ENCODE measurements around the gene GSTO2. TPM values are rescaled to one million over a fixed set of nuclear protein-coding genes. Genes with fewer than 3 reads are reported as not detected.

Gene GSTO2
- total RNA-seq, 1 donor from 2014 or later: 0.58 TPM

- DNase-seq (ENCODE audit: low read depth, low spot score): no peak
- H3K27ac Mint-ChIP-seq (ENCODE audit: unreplicated experiment): no peak overlapping the region
Observed at GRCh38 chr10:104344219-104344618, 75.2 kb downstream of the GSTO2 start.

DNA sequence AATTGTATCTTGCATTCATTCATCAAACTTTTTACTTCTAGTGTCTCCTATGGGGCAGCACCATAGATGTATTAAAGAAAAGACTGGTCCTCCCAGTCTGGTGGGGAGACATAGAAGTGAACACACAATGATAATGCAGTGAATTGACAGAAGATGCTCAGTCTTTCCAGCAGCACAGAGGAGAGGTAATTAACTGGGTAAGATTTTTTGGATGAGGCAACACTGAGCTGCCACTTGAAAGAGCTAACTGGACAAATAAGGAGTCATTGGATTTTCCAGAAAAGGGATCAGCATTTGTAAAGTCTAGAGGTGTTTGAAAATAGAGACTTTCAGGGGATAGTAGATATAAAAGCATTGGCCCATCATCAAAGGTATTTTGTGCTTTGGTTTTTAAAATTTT lies 76.5 kb downstream of the GSTO2 start:
- TF ChIP-seq, protein P1, sequence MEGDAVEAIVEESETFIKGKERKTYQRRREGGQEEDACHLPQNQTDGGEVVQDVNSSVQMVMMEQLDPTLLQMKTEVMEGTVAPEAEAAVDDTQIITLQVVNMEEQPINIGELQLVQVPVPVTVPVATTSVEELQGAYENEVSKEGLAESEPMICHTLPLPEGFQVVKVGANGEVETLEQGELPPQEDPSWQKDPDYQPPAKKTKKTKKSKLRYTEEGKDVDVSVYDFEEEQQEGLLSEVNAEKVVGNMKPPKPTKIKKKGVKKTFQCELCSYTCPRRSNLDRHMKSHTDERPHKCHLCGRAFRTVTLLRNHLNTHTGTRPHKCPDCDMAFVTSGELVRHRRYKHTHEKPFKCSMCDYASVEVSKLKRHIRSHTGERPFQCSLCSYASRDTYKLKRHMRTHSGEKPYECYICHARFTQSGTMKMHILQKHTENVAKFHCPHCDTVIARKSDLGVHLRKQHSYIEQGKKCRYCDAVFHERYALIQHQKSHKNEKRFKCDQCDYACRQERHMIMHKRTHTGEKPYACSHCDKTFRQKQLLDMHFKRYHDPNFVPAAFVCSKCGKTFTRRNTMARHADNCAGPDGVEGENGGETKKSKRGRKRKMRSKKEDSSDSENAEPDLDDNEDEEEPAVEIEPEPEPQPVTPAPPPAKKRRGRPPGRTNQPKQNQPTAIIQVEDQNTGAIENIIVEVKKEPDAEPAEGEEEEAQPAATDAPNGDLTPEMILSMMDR (conservative IDR thresholded peaks at IDR 0.05): no peak
- Mint-ChIP-seq H3K9me3 (no peaks in the 10 kb centered on the region), H3K36me3 (ENCODE audit: low read depth) (no peaks in the 10 kb centered on the region), H3K27ac (ENCODE audit: unreplicated experiment) (no peak overlapping the region), H3K27me3 (ENCODE audit: low read depth) (peaks cover 30% of the 10 kb centered on the region), H3K4me1 (no peaks in the 10 kb centered on the region), H3K4me3 (no peak overlapping the region)
- DNase-seq (ENCODE audit: low read depth, low spot score): no peak

More at GRCh38 chr10:104344219-104344618, 75.2 kb downstream of the GSTO2 start:
- peaks cover 43% of the 10 kb centered on the region for H3K27me3 Mint-ChIP-seq (ENCODE audit: low read depth)
- TF ChIP-seq, protein P1 (conservative IDR thresholded peaks at IDR 0.05): no peak
- peaks cover 12% of the 10 kb centered on the region for H3K4me1 Mint-ChIP-seq
- no peaks in the 10 kb centered on the region for H3K9me3 Mint-ChIP-seq
- no peaks in the 10 kb centered on the region for H3K36me3 Mint-ChIP-seq (ENCODE audit: low read depth)
- no peak overlapping the region for H3K4me3 Mint-ChIP-seq

- Mint-ChIP-seq H3K27me3 (ENCODE audit: low read depth) (peaks cover 30% of the 10 kb centered on the region), H3K4me3 (no peak overlapping the region), H3K36me3 (ENCODE audit: low read depth) (no peaks in the 10 kb centered on the region), H3K9me3 (no peaks in the 10 kb centered on the region), H3K4me1 (no peaks in the 10 kb centered on the region), H3K27ac (ENCODE audit: unreplicated experiment) (no peak overlapping the region)
- TF ChIP-seq, protein P1 (conservative IDR thresholded peaks at IDR 0.05): no peak
- DNase-seq (ENCODE audit: low read depth, low spot score): no peak
Observed at GRCh38 chr10:104345941-104346340, 77.0 kb downstream of the GSTO2 start.

GRCh38 chr10:104347295-104348045 lies 78.5 kb downstream of the GSTO2 start:
- Mint-ChIP-seq H3K27me3 (ENCODE audit: low read depth) (peaks cover 36% of the 10 kb centered on the region), H3K9me3 (no peaks in the 10 kb centered on the region), H3K27ac (ENCODE audit: unreplicated experiment) (no peak overlapping the region), H3K4me3 (no peak overlapping the region), H3K4me1 (no peaks in the 10 kb centered on the region), H3K36me3 (ENCODE audit: low read depth) (no peaks in the 10 kb centered on the region)
- TF ChIP-seq, protein P1 (conservative IDR thresholded peaks at IDR 0.05): no peak
- no peak for DNase-seq (ENCODE audit: low read depth, low spot score)

DNA sequence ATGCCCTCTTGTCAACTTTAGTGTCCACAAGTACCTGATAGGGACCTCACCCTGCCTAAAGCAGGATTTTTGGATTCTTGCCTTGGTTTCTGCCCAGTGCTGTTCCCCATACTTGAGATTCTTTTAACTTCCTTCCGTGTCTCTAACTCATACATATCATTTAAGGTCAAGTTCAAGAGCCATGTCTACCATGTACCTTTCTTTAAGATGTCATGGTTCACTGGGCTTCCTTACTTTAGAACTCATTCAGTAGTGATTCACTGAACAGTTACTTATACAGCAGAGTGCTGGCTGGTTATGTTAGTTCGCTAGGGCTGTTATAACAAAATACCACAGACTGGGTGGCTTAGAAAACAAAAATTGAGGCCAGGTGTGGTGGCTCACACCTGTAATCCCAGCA lies 79.6 kb downstream of the GSTO2 start:
- DNase-seq (ENCODE audit: low read depth, low spot score): no peak
- H3K27ac Mint-ChIP-seq (ENCODE audit: unreplicated experiment): no peak overlapping the region
- TF ChIP-seq, protein P1 (conservative IDR thresholded peaks at IDR 0.05): no peak
- no peaks in the 10 kb centered on the region for H3K4me1 Mint-ChIP-seq
- H3K4me3 Mint-ChIP-seq: no peak overlapping the region
- H3K9me3 Mint-ChIP-seq: no peaks in the 10 kb centered on the region
- no peaks in the 10 kb centered on the region for H3K36me3 Mint-ChIP-seq (ENCODE audit: low read depth)
- H3K27me3 Mint-ChIP-seq (ENCODE audit: low read depth): peaks cover 32% of the 10 kb centered on the region
